DOHH2 (cell line): ENCODE results near the gene ALOX12B.

ENCODE experiments used
- EZH2phosphoT487 ChIP-seq: fragments of 200-600 bp; sonication (generic); IDR thresholded peaks from 2 replicates; pipeline ENCODE4 v1.6.1; 2017; ENCODE audit warnings: borderline replicate concordance, mild to moderate bottlenecking, antibody characterized with exemption, low read length, moderate library complexity, mixed read lengths
- TF ChIP-seq, protein P1 (sequence below): fragments of 200-600 bp; sonication (generic); IDR thresholded peaks from one replicate; pipeline ENCODE4 v1.5.1; 2014; ENCODE audit warnings: antibody characterized with exemption, mild to moderate bottlenecking, low read depth, low read length; ENCODE audit not compliant: poor library complexity, severe bottlenecking

- TF ChIP-seq, protein P1, sequence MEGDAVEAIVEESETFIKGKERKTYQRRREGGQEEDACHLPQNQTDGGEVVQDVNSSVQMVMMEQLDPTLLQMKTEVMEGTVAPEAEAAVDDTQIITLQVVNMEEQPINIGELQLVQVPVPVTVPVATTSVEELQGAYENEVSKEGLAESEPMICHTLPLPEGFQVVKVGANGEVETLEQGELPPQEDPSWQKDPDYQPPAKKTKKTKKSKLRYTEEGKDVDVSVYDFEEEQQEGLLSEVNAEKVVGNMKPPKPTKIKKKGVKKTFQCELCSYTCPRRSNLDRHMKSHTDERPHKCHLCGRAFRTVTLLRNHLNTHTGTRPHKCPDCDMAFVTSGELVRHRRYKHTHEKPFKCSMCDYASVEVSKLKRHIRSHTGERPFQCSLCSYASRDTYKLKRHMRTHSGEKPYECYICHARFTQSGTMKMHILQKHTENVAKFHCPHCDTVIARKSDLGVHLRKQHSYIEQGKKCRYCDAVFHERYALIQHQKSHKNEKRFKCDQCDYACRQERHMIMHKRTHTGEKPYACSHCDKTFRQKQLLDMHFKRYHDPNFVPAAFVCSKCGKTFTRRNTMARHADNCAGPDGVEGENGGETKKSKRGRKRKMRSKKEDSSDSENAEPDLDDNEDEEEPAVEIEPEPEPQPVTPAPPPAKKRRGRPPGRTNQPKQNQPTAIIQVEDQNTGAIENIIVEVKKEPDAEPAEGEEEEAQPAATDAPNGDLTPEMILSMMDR: no peak
- no peak for TF ChIP-seq EZH2phosphoT487
Measured at GRCh38 chr17:8048736-8049135, 38.8 kb downstream of the ALOX12B start.
